ENCODE results near the gene HEXD. TPM values are rescaled to one million over a fixed set of nuclear protein-coding genes. Genes with fewer than 3 reads are reported as not detected.
"Not testable (repeated sequence)": the region's sequence is repeated elsewhere in the genome, so short reads cannot be mapped to it uniquely, and the experiment has no call there.

The HEXD gene
- total RNA-seq, 1 experiment from 2014 or later, result 29.5 TPM

DNA sequence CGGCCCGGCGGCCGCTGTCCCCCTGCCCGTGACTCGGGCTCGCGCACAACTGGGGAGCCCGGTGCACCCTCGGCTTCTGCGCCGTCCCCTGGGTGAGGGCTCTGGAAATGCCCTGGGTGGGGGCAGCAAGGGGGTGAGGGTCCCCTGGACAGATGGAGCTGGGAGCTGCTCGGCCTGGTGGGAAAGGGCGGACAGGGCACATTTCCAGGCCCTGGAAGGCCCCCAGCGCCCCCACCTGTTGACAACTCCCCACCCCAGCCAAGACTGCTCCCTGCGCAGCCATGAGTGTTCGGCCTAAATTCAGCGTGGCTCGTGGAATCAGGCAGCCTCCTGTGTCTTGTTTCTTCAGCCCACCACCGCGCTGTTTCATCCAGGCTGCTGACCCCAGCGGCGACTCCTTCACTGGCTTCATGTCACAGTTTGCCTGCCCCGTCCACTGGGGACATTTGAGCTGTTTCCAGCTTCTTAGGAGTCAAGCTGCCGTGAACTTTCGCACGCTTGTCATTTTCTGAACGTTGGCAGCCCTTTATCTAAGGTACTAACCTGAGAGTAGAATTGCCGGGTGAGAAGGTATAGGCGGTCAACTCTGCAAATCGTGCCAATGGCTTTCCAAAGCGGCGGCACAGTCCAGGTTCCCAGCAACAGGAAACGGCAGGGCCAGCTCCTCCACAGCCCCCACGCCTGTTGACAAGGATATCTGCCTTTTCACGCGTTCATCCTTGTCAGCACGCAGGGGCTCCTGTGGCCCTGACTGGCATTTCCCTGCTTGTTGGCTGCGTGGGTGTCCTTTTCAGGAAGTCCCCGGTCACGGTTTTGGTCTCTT lies 45.7 kb upstream of the HEXD start:
- Histone ChIP-seq H3K36me3 (ENCODE audit: control insufficient read depth, insufficient read depth, low read length) (no peaks in the 10 kb centered on the region), H3K4me1 (peaks cover 12% of the 10 kb centered on the region), H3K9me3 (no peaks in the 10 kb centered on the region), H3K4me3 (ENCODE audit: low read depth, low read length) (no peak overlapping the region), H3K27me3 (replicated peaks; ENCODE audit: control insufficient read depth, insufficient read depth, low read length) (no peaks in the 10 kb centered on the region)
- TF ChIP-seq, protein P1, sequence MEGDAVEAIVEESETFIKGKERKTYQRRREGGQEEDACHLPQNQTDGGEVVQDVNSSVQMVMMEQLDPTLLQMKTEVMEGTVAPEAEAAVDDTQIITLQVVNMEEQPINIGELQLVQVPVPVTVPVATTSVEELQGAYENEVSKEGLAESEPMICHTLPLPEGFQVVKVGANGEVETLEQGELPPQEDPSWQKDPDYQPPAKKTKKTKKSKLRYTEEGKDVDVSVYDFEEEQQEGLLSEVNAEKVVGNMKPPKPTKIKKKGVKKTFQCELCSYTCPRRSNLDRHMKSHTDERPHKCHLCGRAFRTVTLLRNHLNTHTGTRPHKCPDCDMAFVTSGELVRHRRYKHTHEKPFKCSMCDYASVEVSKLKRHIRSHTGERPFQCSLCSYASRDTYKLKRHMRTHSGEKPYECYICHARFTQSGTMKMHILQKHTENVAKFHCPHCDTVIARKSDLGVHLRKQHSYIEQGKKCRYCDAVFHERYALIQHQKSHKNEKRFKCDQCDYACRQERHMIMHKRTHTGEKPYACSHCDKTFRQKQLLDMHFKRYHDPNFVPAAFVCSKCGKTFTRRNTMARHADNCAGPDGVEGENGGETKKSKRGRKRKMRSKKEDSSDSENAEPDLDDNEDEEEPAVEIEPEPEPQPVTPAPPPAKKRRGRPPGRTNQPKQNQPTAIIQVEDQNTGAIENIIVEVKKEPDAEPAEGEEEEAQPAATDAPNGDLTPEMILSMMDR (IDR thresholded peaks at IDR 0.05; ENCODE audit: insufficient read depth in 1 of 2, low read depth in 1 of 2, low read length in 1 of 2, severe bottlenecking in 1 of 2, unreplicated experiment in 1 of 2), result no peak
- CTCF ChIA-PET, result no interaction called here
- H3K27me3 Mint-ChIP-seq (ENCODE audit: insufficient read depth, unreplicated experiment), result no peaks in the 10 kb centered on the region
- POLR2A ChIA-PET, result no interaction called here
- H3K27ac Mint-ChIP-seq (ENCODE audit: unreplicated experiment), result no peak overlapping the region
- H3K4me3 Mint-ChIP-seq (ENCODE audit: unreplicated experiment), result no peak overlapping the region
- no peaks in the 10 kb centered on the region for H3K9me3 Mint-ChIP-seq (ENCODE audit: unreplicated experiment)
- H3K4me1 Mint-ChIP-seq (ENCODE audit: low read depth, unreplicated experiment), result peaks cover 10% of the 10 kb centered on the region
- intact Hi-C loops (cut with micrococcal nuclease; ENCODE audit: unreplicated experiment), result no loop called here
- no TSS peak for BruUV-seq (replicated peaks)
- DNase-seq, result no peak
- peaks cover 8% of the 10 kb centered on the region for H3K36me3 Mint-ChIP-seq (ENCODE audit: insufficient read depth, unreplicated experiment)

DNA sequence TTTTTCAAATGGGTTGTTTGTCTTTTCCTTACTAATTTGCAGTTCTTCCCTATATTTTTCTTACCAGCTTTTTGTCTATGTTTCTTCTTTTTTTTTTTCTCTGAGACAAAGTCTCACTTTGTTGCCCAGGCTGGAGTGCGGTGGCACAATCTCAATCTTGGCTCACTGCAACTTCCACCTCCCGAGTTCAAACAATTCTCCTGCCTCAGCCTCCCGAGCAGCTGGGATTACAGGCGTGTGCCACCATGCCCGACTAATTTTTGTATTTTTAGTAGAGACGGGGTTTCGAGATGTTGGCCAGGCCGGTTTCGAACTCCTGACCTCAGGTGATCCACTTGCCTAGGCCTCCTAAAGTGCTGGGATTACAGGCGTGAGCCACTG lies 45.1 kb upstream of the HEXD start:
- intact Hi-C loops (cut with micrococcal nuclease; ENCODE audit: unreplicated experiment); H3K4me1 Mint-ChIP-seq (ENCODE audit: low read depth, unreplicated experiment); H3K27me3 Mint-ChIP-seq (ENCODE audit: insufficient read depth, unreplicated experiment); CTCF ChIA-PET; H3K36me3 ChIP-seq (ENCODE audit: control insufficient read depth, insufficient read depth, low read length); H3K4me3 ChIP-seq (ENCODE audit: low read depth, low read length); H3K4me3 Mint-ChIP-seq (ENCODE audit: unreplicated experiment); H3K36me3 Mint-ChIP-seq (ENCODE audit: insufficient read depth, unreplicated experiment); POLR2A ChIA-PET; BruUV-seq (replicated peaks); H3K9me3 ChIP-seq; DNase-seq; H3K27me3 ChIP-seq (replicated peaks; ENCODE audit: control insufficient read depth, insufficient read depth, low read length); H3K27ac Mint-ChIP-seq (ENCODE audit: unreplicated experiment); H3K9me3 Mint-ChIP-seq (ENCODE audit: unreplicated experiment): not testable (repeated sequence)
- H3K4me1 ChIP-seq, result peaks cover 11% of the 10 kb centered on the region

DNA sequence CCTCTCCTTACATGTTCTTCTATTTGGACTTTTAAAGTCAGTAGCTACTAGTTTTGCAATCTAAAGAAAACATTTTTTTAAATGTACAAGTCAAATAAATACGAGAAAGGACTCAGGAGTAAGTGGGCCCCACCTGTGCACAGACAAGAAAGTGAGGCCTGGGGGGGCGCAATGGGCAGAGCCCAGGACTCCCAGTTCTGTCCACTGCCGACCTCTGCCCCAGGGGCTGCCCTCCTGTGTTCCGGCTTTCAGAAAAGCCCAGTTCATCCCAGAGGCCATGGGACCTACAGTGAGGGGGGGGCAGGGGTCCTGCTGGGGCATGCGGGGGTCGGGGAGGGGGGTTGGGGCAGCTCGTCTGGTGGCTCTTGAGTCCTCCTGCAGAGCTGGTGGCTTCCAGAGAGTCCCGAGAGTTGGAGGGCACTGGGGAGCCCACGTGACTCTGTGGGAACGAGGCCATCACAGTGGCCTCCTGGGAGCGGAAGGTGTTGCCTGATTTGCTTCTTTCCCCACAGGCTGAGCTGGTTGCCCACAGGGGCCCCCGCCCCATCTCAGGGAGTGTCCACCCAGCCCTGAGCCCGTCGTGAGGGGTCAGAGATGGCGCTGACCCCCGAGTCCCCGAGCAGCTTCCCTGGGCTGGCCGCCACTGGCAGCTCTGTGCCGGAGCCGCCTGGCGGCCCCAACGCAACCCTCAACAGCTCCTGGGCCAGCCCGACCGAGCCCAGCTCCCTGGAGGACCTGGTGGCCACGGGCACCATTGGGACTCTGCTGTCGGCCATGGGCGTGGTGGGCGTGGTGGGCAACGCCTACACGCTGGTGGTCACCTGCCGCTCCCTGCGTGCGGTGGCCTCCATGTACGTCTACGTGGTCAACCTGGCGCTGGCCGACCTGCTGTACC lies 44.2 kb upstream of the HEXD start:
- no peaks in the 10 kb centered on the region for H3K27me3 ChIP-seq (replicated peaks; ENCODE audit: control insufficient read depth, insufficient read depth, low read length)
- H3K36me3 ChIP-seq (ENCODE audit: control insufficient read depth, insufficient read depth, low read length), result no peaks in the 10 kb centered on the region
- intact Hi-C loops (cut with micrococcal nuclease; ENCODE audit: unreplicated experiment), result no loop called here
- TF ChIP-seq, protein P1 (IDR thresholded peaks at IDR 0.05; ENCODE audit: insufficient read depth in 1 of 2, low read depth in 1 of 2, low read length in 1 of 2, severe bottlenecking in 1 of 2, unreplicated experiment in 1 of 2), result no peak
- H3K4me1 ChIP-seq, result peaks cover 4% of the 10 kb centered on the region; the same call in 1 of the 2 replicates
- H3K9me3 Mint-ChIP-seq (ENCODE audit: unreplicated experiment), result no peaks in the 10 kb centered on the region
- H3K27ac Mint-ChIP-seq (ENCODE audit: unreplicated experiment), result no peak overlapping the region
- POLR2A ChIA-PET, result no interaction called here
- H3K4me3 Mint-ChIP-seq (ENCODE audit: unreplicated experiment), result no peak overlapping the region
- H3K4me1 Mint-ChIP-seq (ENCODE audit: low read depth, unreplicated experiment), result no peaks in the 10 kb centered on the region
- H3K9me3 ChIP-seq, result no peaks in the 10 kb centered on the region
- CTCF ChIA-PET, result no interaction called here
- H3K27me3 Mint-ChIP-seq (ENCODE audit: insufficient read depth, unreplicated experiment), result no peaks in the 10 kb centered on the region
- no peaks in the 10 kb centered on the region for H3K36me3 Mint-ChIP-seq (ENCODE audit: insufficient read depth, unreplicated experiment)
- BruUV-seq (replicated peaks), result no TSS peak
- no peak for DNase-seq
- H3K4me3 ChIP-seq (ENCODE audit: low read depth, low read length), result no peak overlapping the region
